KMS-11 (cell line): ENCODE results near the gene CENPP.

Source experiments
- H2AFZ ChIP-seq: fragments of 200-600 bp; sonication (generic); 2 replicates; pipeline ENCODE4 v1.6.1; 2016; ENCODE audit warnings: antibody characterized with exemption, mixed run types, low read depth
- H3K27ac ChIP-seq: fragments of 200-600 bp; sonication (generic); 2 replicates; pipeline ENCODE4 v1.6.1; 2016; ENCODE audit warnings: mild to moderate bottlenecking, mixed run types
- H3K27me3 ChIP-seq: fragments of 200-600 bp; sonication (generic); 2 replicates; pipeline ENCODE4 v1.6.1; 2017; ENCODE audit warnings: mild to moderate bottlenecking, low read depth, mixed run types, moderate library complexity; ENCODE audit not compliant: insufficient read depth
- H3K36me3 ChIP-seq: fragments of 200-600 bp; sonication (generic); 2 replicates; pipeline ENCODE4 v1.6.1; 2017; ENCODE audit warnings: mild to moderate bottlenecking, mixed run types; ENCODE audit not compliant: insufficient read depth
- H3K4me1 ChIP-seq: fragments of 200-600 bp; sonication (generic); 2 replicates; pipeline ENCODE4 v1.6.1; 2016; ENCODE audit warnings: mild to moderate bottlenecking, low read depth, mixed run types; ENCODE audit not compliant: poor library complexity, severe bottlenecking
- H3K4me2 ChIP-seq: fragments of 200-600 bp; sonication (generic); 2 replicates; pipeline ENCODE4 v1.7.0; 2016; ENCODE audit warnings: mild to moderate bottlenecking, mixed run types
- H3K4me3 ChIP-seq: fragments of 200-600 bp; sonication (generic); IDR thresholded peaks from 2 replicates; pipeline ENCODE4 v1.6.1; 2017; ENCODE audit warnings: low read depth, low read length, mixed read lengths; ENCODE audit not compliant: insufficient read depth
- H3K79me2 ChIP-seq: fragments of 200-600 bp; sonication (generic); 2 replicates; pipeline ENCODE4 v1.6.1; 2016; ENCODE audit warnings: low read depth, mixed run types; ENCODE audit not compliant: insufficient read depth
- H3K9ac ChIP-seq: fragments of 200-600 bp; sonication (generic); 2 replicates; pipeline ENCODE4 v1.6.1; 2016; ENCODE audit warnings: mild to moderate bottlenecking, mixed run types
- H4K20me1 ChIP-seq: fragments of 200-600 bp; sonication (generic); 2 replicates; pipeline ENCODE4 v1.6.1; 2016; ENCODE audit warnings: mild to moderate bottlenecking, mixed run types; ENCODE audit not compliant: insufficient read depth
- TF ChIP-seq, protein P1 (sequence below): fragments of 200-600 bp; sonication (generic); conservative IDR thresholded peaks from 2 replicates; pipeline ENCODE4 v1.6.1; 2017; ENCODE audit warnings: low read depth, mild to moderate bottlenecking, antibody characterized with exemption, low read length, moderate library complexity, mixed read lengths

CENPP gene

DNA sequence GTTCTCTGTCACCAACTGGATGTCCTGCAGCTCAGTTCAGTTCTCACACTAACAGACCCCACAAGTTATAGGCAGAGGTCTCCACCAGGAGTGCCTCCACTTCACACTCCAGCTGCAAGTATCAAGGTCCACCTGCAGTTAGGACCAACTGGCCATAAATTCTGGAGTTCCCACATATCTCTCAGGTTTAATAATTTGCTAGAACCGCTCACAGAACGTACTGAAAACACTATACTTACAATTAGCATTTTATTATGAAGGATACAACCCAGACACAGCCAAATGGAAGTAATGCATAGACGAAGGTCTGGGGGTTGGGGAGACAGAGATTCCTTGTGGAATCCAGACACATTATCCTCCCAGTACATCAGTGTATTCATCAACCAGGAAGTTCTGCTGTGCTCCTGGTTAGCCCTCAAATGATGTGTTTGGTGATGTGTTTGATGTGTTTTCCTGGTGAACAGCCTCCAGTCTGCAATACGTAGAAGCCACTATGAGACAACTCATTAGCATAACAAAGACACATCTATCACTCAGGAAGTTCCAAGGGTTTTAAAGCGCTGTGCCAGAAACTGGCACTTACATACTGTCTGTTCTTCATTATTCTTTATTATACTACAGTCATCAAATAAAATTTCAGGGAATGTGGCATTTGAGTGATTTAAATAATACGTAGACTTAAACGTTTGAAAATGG is 53.3 kb downstream of the CENPP start:
- H3K79me2 ChIP-seq, result no peaks in the 10 kb centered on the region

DNA sequence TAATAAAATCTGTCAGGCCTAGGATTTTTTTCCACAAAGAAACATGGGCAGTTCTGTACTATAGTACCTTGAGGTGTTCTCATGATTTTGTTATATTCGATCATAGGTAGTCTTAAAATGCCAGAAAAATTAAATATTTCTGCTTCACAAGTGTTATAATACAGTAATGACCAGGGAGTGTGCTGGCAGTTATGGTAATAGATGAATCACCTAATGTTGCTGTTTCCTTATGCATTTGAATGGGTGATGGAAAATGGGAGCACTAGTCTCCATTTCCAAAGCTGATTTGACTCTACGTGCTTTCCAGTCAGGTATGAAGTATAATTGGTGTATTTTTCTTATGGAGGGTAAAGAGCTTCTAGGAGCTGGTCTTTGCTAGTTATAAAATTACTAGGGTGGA is 54.9 kb downstream of the CENPP start:
- no peak overlapping the region for H2AFZ ChIP-seq
- H3K79me2 ChIP-seq, result no peaks in the 10 kb centered on the region
- no peaks in the 10 kb centered on the region for H3K4me1 ChIP-seq
- H3K36me3 ChIP-seq, result no peaks in the 10 kb centered on the region
- TF ChIP-seq, protein P1, sequence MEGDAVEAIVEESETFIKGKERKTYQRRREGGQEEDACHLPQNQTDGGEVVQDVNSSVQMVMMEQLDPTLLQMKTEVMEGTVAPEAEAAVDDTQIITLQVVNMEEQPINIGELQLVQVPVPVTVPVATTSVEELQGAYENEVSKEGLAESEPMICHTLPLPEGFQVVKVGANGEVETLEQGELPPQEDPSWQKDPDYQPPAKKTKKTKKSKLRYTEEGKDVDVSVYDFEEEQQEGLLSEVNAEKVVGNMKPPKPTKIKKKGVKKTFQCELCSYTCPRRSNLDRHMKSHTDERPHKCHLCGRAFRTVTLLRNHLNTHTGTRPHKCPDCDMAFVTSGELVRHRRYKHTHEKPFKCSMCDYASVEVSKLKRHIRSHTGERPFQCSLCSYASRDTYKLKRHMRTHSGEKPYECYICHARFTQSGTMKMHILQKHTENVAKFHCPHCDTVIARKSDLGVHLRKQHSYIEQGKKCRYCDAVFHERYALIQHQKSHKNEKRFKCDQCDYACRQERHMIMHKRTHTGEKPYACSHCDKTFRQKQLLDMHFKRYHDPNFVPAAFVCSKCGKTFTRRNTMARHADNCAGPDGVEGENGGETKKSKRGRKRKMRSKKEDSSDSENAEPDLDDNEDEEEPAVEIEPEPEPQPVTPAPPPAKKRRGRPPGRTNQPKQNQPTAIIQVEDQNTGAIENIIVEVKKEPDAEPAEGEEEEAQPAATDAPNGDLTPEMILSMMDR, result no peak
- no peak overlapping the region for H3K9ac ChIP-seq
- no peaks in the 10 kb centered on the region for H4K20me1 ChIP-seq
- H3K4me2 ChIP-seq, result no peak overlapping the region
- no peak overlapping the region for H3K4me3 ChIP-seq
- no peaks in the 10 kb centered on the region for H3K27me3 ChIP-seq
- H3K27ac ChIP-seq, result no peak overlapping the region

More for the DNA sequence above, 53.3 kb downstream of the CENPP start:
- H3K4me1 ChIP-seq, result no peaks in the 10 kb centered on the region
- H3K4me3 ChIP-seq, result no peak overlapping the region
- TF ChIP-seq, protein P1, result no peak
- H3K9ac ChIP-seq, result no peak overlapping the region
- H4K20me1 ChIP-seq, result no peaks in the 10 kb centered on the region
- H3K27me3 ChIP-seq, result no peaks in the 10 kb centered on the region
- H3K36me3 ChIP-seq, result no peaks in the 10 kb centered on the region
- H3K4me2 ChIP-seq, result no peak overlapping the region
- H2AFZ ChIP-seq, result no peak overlapping the region
- no peak overlapping the region for H3K27ac ChIP-seq

DNA sequence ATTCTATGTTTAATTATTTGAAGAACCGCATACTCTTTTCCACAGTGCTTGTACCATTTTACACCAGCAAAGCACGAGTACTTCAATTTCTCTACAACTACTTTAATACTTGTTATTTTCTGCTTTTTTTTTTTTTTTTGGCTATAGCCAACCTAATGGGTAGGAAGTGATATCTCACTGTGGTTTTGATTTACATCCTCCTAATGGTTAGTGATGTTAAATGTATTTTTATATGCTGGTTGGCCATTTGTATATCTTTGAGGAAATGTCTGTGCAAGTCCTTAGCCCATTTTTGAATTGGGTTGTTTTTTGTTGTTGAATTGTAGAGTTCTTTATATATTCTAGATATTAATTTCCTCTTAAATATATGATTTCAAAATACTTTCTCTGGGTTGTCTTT is 56.0 kb downstream of the CENPP start:
- no peaks in the 10 kb centered on the region for H3K27me3 ChIP-seq
- no peaks in the 10 kb centered on the region for H3K79me2 ChIP-seq
- H4K20me1 ChIP-seq, result no peaks in the 10 kb centered on the region
- no peaks in the 10 kb centered on the region for H3K4me1 ChIP-seq
- H2AFZ ChIP-seq, result no peak overlapping the region
- H3K4me3 ChIP-seq, result no peak overlapping the region
- no peaks in the 10 kb centered on the region for H3K36me3 ChIP-seq
- H3K9ac ChIP-seq, result no peak overlapping the region
- no peak overlapping the region for H3K27ac ChIP-seq
- TF ChIP-seq, protein P1, result no peak
- no peak overlapping the region for H3K4me2 ChIP-seq

DNA sequence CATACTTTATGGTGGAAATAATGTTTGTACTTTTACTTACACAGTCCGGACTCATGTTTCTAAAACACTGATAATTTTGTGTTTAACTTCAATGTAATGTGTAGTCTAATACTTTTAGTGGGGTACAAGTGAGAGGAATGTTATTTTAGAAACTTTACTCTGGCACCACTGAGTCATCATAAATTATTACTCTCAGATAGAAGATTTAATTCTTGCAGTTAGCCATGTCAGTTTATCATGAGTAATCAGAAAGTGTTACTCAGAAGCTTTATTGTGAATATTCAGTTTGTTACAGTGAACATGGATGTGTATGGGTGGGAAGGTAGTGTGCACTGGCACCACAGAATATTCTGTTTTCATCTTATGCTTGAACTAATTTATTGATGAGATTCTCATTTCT is 58.6 kb downstream of the CENPP start:
- Histone ChIP-seq H2AFZ (no peak overlapping the region), H3K4me2 (no peak overlapping the region), H3K79me2 (no peaks in the 10 kb centered on the region), H3K9ac (no peak overlapping the region), H3K36me3 (no peaks in the 10 kb centered on the region), H3K4me3 (no peak overlapping the region), H3K27ac (no peak overlapping the region), H3K27me3 (no peaks in the 10 kb centered on the region), H4K20me1 (no peaks in the 10 kb centered on the region), H3K4me1 (no peaks in the 10 kb centered on the region)
- TF ChIP-seq, protein P1, result no peak
